GM21786 (cell line): ENCODE measurements around the gene EIF5.
A peak's percentile ranks its signal among the peaks of the same experiment; 100 is the strongest.

Experiments
- ATAC-seq: cut with Tn5 transposase; IDR thresholded peaks from one replicate; pipeline ENCODE4 v1.9.1; 2021; ENCODE audit not compliant: unreplicated experiment

Gene EIF5

GRCh38 chr14:103361867-103362266 is 27.8 kb downstream of the EIF5 start:
- no peak for ATAC-seq

- no peak for ATAC-seq
These were observed 28.7 kb downstream of the EIF5 start for GRCh38 chr14:103362780-103363179.

- ATAC-seq: no peak
These were observed 32.7 kb downstream of the EIF5 start for GRCh38 chr14:103366741-103367140.

GRCh38 chr14:103367995-103368394 is 34.0 kb downstream of the EIF5 start:
- ATAC-seq: no peak

GRCh38 chr14:103370087-103370486 is 36.0 kb downstream of the EIF5 start:
- no peak for ATAC-seq

GRCh38 chr14:103372017-103372416 is 38.0 kb downstream of the EIF5 start:
- ATAC-seq: no peak

- ATAC-seq: no peak
These were observed 38.7 kb downstream of the EIF5 start for GRCh38 chr14:103372552-103373304.

- ATAC-seq: no peak
These were observed 40.1 kb downstream of the EIF5 start for GRCh38 chr14:103374121-103374520.

- ATAC-seq: no peak
These were observed 43.5 kb downstream of the EIF5 start for GRCh38 chr14:103377522-103378037.

- no peak for ATAC-seq
These were observed 44.2 kb downstream of the EIF5 start for GRCh38 chr14:103378038-103378854.

GRCh38 chr14:103380719-103381377 is 46.8 kb downstream of the EIF5 start:
- no peak for ATAC-seq

- no peak for ATAC-seq
These were observed 48.3 kb downstream of the EIF5 start for GRCh38 chr14:103382376-103382775.

- ATAC-seq: no peak
These were observed 50.6 kb downstream of the EIF5 start for GRCh38 chr14:103384450-103385151.

- peak; percentile 92 for ATAC-seq
These were observed 51.3 kb downstream of the EIF5 start, which contains the start of gene MARK3 for GRCh38 chr14:103385152-103385928. Gene MARK3, plus strand, starts transcription at chr14:103385415. Its CDS starts 615 bp downstream, at chr14:103386030.

- ATAC-seq: no peak
These were observed 52.1 kb downstream of the EIF5 start for GRCh38 chr14:103385929-103386712.

- no peak for ATAC-seq
These were observed 52.8 kb downstream of the EIF5 start for GRCh38 chr14:103386713-103387329.

GRCh38 chr14:103388664-103389063 is 54.6 kb downstream of the EIF5 start:
- ATAC-seq: no peak

- ATAC-seq: no peak
These were observed 56.6 kb downstream of the EIF5 start for GRCh38 chr14:103390605-103391004.

- no peak for ATAC-seq
These were observed 57.0 kb downstream of the EIF5 start for GRCh38 chr14:103391048-103391447.
